ENCODE data around the gene MRPS31. TPM values are rescaled to one million over a fixed set of nuclear protein-coding genes. Genes with fewer than 3 reads are reported as not detected.

MRPS31 gene
- total RNA-seq, 1 experiment from 2014 or later: 22.2 TPM

DNA sequence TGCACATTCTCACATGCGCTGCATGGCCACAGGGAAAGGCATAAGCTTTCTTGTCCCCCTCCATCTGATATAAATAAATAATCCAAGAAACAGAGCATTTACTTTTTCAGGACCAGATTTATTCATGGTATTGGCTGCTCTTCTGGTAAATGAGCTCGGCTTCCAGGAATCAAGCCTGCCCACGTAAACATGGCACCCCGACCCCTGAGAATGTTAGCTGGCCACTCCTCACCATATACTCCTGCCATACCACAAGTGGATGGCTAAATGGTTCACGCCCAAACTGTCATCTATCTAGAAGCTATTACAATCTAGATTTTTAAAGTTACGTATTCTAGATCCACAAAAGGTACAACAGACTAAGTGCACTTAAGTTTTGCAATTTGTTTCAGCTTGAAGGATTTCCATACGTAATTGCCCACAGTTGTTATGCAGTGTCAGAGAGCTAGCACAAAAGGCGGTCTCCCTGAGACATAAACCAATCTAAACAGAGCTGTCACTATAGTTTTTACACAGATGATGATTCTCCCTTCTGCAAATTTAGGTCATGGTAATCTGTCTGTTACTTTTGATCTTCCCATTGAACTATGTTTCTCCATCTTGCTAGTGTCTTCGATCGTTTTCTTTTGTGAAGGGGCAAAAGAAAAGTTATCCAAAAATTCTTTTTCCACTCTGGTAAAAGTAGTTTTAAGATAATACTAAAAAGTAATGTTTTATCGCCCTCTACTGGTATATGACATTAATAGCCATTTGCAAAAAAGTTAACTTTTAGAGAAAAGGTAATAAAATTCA, 88.3 kb downstream of the MRPS31 start:
- H2AFZ ChIP-seq: no peak overlapping the region
- ChIA-PET CTCF (interaction anchor here (0.5 to 1.0 kb wide), 4 partner anchors 9 to 997 kb away, joined by 3 to 17 read pairs (median 4); no protein-coding TSS in a partner anchor), POLR2A (ENCODE audit: unreplicated experiment) (interaction anchor here (0.7 kb wide), 1 partner anchor 398 kb away, joined by 3 read pairs; no protein-coding TSS in a partner anchor)
- H3K4me1 ChIP-seq (replicated peaks; ENCODE audit: insufficient read depth): no peaks in the 10 kb centered on the region
- DNase-seq: no peak
- no peaks in the 10 kb centered on the region for H3K36me3 ChIP-seq (ENCODE audit: low read depth)
- no TSS peak for BruUV-seq (replicated peaks)
- H3K27me3 ChIP-seq (ENCODE audit: insufficient read depth, low read depth): no peaks in the 10 kb centered on the region
- H3K27ac ChIP-seq: no peak overlapping the region
- H3F3A ChIP-seq (ENCODE audit: insufficient read depth, low read depth): no peaks in the 10 kb centered on the region
- no peak overlapping the region for H3K4me3 ChIP-seq
- TF ChIP-seq, protein P1, sequence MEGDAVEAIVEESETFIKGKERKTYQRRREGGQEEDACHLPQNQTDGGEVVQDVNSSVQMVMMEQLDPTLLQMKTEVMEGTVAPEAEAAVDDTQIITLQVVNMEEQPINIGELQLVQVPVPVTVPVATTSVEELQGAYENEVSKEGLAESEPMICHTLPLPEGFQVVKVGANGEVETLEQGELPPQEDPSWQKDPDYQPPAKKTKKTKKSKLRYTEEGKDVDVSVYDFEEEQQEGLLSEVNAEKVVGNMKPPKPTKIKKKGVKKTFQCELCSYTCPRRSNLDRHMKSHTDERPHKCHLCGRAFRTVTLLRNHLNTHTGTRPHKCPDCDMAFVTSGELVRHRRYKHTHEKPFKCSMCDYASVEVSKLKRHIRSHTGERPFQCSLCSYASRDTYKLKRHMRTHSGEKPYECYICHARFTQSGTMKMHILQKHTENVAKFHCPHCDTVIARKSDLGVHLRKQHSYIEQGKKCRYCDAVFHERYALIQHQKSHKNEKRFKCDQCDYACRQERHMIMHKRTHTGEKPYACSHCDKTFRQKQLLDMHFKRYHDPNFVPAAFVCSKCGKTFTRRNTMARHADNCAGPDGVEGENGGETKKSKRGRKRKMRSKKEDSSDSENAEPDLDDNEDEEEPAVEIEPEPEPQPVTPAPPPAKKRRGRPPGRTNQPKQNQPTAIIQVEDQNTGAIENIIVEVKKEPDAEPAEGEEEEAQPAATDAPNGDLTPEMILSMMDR (conservative IDR thresholded peaks at IDR 0.05): peak; percentile 80
- no peak for TF ChIP-seq EZH2 (IDR thresholded peaks at IDR 0.05; ENCODE audit: low read depth)
- H4K20me1 ChIP-seq (ENCODE audit: insufficient read depth): no peaks in the 10 kb centered on the region
- no peaks in the 10 kb centered on the region for H3K9me3 ChIP-seq (ENCODE audit: insufficient read depth, low read depth)
- no peak overlapping the region for H3K4me2 ChIP-seq
- no peaks in the 10 kb centered on the region for H3K9me2 ChIP-seq (ENCODE audit: insufficient read depth)
- H3K79me2 ChIP-seq (ENCODE audit: low read depth): no peaks in the 10 kb centered on the region
- intact Hi-C loops (cut with micrococcal nuclease; ENCODE audit: unreplicated experiment): loop anchor here (1.0 to 5.0 kb wide), 4 partner anchors 614 to 915 kb away; no protein-coding TSS in a partner anchor

GRCh38 chr13:40681341-40682146, 89.4 kb downstream of the MRPS31 start:
- Histone ChIP-seq H3K79me2 (ENCODE audit: low read depth) (no peaks in the 10 kb centered on the region), H3K9me2 (ENCODE audit: insufficient read depth) (no peaks in the 10 kb centered on the region), H2AFZ (no peak overlapping the region), H4K20me1 (ENCODE audit: insufficient read depth) (no peaks in the 10 kb centered on the region), H3K9me3 (ENCODE audit: insufficient read depth, low read depth) (no peaks in the 10 kb centered on the region), H3K27ac (no peak overlapping the region), H3K27me3 (ENCODE audit: insufficient read depth, low read depth) (no peaks in the 10 kb centered on the region), H3K4me2 (no peak overlapping the region), H3K4me3 (no peak overlapping the region), H3F3A (ENCODE audit: insufficient read depth, low read depth) (no peaks in the 10 kb centered on the region), H3K36me3 (ENCODE audit: low read depth) (no peaks in the 10 kb centered on the region), H3K4me1 (replicated peaks; ENCODE audit: insufficient read depth) (no peaks in the 10 kb centered on the region)
- DNase-seq: peak in 1 of 2 experiments; percentile 16
- ChIA-PET CTCF (interaction anchor here (0.5 to 0.7 kb wide), 2 partner anchors 8 to 996 kb away, joined by 4 to 17 read pairs; no protein-coding TSS in a partner anchor), POLR2A (ENCODE audit: unreplicated experiment) (no interaction called here)
- no TSS peak for BruUV-seq (replicated peaks)
- TF ChIP-seq, protein P1 (conservative IDR thresholded peaks at IDR 0.05): no peak
- TF ChIP-seq EZH2 (IDR thresholded peaks at IDR 0.05; ENCODE audit: low read depth): no peak
- intact Hi-C loops (cut with micrococcal nuclease; ENCODE audit: unreplicated experiment): loop anchor here (2.0 to 5.0 kb wide), 3 partner anchors 613 to 914 kb away; no protein-coding TSS in a partner anchor

DNA sequence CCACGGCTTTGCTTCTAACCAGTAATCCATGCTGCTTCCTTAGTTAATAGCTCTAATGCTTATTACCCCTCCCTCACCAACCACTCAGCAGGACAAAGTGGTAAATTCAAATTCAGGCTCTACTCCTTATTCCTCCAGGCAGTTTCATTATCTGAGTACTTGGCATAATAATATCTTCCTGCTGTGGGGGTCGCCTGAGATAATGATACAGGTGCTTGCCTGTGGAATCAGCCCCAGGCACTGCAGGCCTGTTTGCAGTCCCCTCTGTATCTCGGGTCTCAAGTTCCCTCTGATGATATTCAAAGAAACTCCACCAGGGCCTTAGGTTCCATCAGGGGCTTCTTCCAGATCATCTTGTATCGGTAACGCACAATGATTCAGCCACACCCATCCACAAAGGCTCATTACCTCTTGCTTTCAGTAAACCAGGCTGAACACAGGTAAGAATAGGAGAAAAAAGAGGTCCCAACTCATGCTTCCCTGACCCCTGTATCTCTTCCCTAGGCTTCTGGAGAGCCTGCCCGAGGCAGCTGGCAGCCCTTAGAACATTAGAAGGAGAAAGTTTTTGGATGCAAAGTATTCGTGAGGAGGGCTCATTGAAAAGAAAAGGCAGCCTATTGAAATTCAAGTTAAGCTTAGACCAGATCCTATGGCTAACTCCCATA, 90.2 kb downstream of the MRPS31 start:
- Histone ChIP-seq H3K79me2 (ENCODE audit: low read depth) (no peaks in the 10 kb centered on the region), H4K20me1 (ENCODE audit: insufficient read depth) (no peaks in the 10 kb centered on the region), H3K4me1 (replicated peaks; ENCODE audit: insufficient read depth) (no peaks in the 10 kb centered on the region), H3K4me2 (no peak overlapping the region), H3K27me3 (ENCODE audit: insufficient read depth, low read depth) (no peaks in the 10 kb centered on the region), H3K27ac (no peak overlapping the region), H3F3A (ENCODE audit: insufficient read depth, low read depth) (no peaks in the 10 kb centered on the region), H3K9me2 (ENCODE audit: insufficient read depth) (no peaks in the 10 kb centered on the region), H3K9me3 (ENCODE audit: insufficient read depth, low read depth) (no peaks in the 10 kb centered on the region), H2AFZ (no peak overlapping the region), H3K4me3 (no peak overlapping the region), H3K36me3 (ENCODE audit: low read depth) (no peaks in the 10 kb centered on the region)
- TF ChIP-seq, protein P1 (conservative IDR thresholded peaks at IDR 0.05): no peak
- no peak for TF ChIP-seq EZH2 (IDR thresholded peaks at IDR 0.05; ENCODE audit: low read depth)
- DNase-seq: no peak
- intact Hi-C loops (cut with micrococcal nuclease; ENCODE audit: unreplicated experiment): loop anchor here (5.0 kb wide), 2 partner anchors 898 to 913 kb away; no protein-coding TSS in a partner anchor
- no TSS peak for BruUV-seq (replicated peaks)
- POLR2A ChIA-PET (ENCODE audit: unreplicated experiment): no interaction called here
- CTCF ChIA-PET: no interaction called here
